Tibial nerve (tissue), 4 donors: Measurements from ENCODE around the gene THSD4.

Experiments used
- CTCF ChIP-seq, 5 experiments: fragments of 200-600 bp in 3 of 5; fragments of 450-650 bp in 2 of 5; sonication (generic) in 3 of 5; IDR thresholded peaks; one replicate each; pipeline ENCODE4 v1.5.1; 2016 to 2019; ENCODE audit warnings: antibody characterized with exemption in 5 of 5, mild to moderate bottlenecking in 3 of 5, moderate library complexity in 2 of 5
- EP300 ChIP-seq, 2 donors: sonication (generic); formaldehyde crosslinking; IDR thresholded peaks; one replicate each; pipeline ENCODE4 v1.6.1; 2017; ENCODE audit warnings: antibody characterized with exemption in 2 of 2, mild to moderate bottlenecking in 1 of 2
- POLR2A ChIP-seq, 2 donors: fragments of 450-650 bp; IDR thresholded peaks; one replicate each; pipeline ENCODE4 v1.6.1; 2017; ENCODE audit warnings: antibody characterized with exemption in 2 of 2, mild to moderate bottlenecking in 2 of 2, moderate library complexity in 2 of 2

- TF ChIP-seq CTCF (IDR thresholded peaks at IDR 0.05) (no peak), POLR2A (IDR thresholded peaks at IDR 0.05) (no peak), EP300 (IDR thresholded peaks at IDR 0.05) (no peak)
Measured at GRCh38 chr15:71124937-71125790, 9.9 kb downstream of the THSD4 start.
